GM21786 (cell line): ENCODE measurements around the gene LRCH1.

ENCODE experiments used
- ATAC-seq: cut with Tn5 transposase; IDR thresholded peaks from one replicate; pipeline ENCODE4 v1.9.1; 2021; ENCODE audit not compliant: unreplicated experiment

LRCH1 gene

DNA sequence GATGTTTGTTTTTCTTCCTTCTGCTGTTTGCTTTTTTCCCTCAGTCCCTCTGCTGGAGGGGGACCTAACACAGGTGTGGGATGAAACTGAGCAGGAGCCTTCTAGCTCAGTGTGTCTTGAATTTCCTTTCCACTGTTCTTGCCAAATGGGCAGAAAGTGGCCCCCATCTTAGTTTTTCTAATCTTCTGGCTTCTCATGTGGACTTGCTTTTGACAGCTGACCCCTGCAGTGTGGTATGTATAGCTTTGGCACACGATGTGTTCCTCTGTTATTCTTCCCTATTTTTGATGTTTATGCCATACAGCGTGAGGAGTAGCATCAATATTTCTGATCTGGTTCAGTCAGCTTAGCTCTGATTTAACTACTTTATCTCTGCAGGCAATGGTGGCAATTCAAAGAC, 8.3 kb downstream of the LRCH1 start:
- ATAC-seq, result no peak

DNA sequence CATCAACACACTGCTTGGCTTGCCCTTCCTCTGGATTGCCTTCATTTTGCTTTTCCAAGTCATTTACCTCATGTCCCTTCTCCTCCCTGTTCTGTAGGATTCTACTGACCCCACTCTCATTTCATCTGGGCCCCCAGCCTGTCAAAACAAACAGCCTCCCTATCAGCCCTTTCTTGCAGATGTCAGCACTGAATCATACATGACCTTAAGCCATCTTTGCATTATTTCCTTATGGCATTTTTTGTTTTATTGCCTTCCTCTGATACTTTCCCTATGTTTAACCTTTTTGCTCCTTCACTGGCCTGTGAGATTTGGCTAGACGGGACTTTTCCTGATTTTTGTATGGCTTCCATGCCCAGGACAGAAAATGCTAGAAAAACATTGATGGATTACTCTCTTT, 8.7 kb downstream of the LRCH1 start:
- ATAC-seq, result no peak

DNA sequence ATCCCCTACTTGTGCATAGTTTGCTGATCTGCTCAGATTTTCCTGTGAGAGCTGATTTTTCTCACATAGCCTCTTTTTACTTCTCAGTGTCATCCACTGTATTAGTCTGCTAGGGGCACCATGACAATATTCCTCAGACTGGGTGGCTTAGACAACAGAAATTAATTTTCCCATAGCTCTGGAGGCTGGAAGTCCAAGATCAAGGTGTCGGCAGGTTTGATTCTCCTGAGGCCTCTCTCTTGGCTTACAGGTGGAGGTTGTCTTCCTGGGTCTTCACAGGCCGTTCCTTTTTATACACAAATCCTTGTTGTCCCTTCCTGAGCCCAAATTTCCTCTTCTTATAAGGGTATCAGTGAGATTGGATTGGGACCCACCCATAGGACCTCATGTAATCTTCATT, 9.2 kb downstream of the LRCH1 start:
- ATAC-seq, result no peak

DNA sequence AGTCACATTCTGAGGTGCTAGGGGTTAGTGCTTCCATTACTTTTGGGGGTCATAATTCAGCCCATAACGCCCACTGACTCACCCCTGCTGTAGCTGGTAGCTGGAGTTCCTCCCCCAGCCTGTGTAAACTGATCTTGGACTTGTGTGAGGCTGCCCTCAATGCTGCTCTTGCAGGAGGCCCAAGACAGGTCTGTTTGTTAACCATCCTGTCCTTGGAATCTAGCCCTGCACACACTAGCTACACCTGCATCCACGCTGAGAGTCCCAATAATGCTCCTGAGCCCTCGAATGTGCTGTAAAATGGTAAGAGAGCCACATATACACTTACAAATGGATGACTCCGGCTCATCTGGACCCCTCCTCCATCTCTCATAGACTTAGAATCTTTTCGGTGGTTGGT, 9.6 kb downstream of the LRCH1 start:
- no peak for ATAC-seq

DNA sequence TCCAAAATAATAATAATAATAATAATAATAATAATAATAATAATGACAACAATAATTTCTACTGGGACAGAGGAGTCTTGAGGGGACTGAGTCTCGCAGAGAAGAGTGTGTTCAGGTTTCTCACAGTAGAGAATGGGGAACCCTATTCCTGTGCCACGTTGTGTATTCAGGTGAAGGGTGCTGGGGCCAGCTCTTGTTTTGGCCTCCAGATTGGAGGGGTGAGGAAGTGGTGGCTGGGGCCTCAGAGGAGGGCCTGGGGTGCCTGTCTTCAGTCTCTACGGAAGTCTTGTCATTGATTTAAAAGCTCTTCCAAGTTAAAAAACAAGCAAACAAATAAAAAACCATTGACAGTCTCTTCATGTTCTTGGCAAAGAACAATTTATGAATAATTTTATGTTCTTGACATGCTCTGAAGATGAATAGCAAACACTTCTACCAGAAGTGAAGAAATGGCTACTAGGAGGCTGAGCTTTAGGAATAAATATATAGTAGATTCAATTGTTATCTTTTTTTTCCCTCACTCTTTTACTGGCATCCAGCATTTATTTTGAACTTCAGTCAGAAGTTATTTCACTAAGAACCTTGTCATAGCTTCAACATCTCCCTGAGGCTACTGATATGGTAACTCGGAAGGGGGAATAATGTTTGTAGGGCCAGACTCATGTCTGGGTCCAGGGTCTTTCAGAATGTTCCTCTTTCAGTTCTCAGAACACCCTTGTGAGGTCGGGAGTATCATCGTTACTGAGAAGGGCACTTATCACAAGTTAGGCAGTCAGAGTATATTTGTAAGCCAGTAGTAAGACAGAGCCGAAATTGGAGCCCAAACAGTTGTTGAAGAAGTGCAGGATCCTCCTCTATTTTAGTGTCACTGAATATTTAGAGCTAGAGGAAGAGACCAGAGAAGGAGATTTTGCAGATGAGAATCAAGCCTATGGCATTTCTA, 13.1 kb downstream of the LRCH1 start:
- peak; percentile 77 for ATAC-seq

DNA sequence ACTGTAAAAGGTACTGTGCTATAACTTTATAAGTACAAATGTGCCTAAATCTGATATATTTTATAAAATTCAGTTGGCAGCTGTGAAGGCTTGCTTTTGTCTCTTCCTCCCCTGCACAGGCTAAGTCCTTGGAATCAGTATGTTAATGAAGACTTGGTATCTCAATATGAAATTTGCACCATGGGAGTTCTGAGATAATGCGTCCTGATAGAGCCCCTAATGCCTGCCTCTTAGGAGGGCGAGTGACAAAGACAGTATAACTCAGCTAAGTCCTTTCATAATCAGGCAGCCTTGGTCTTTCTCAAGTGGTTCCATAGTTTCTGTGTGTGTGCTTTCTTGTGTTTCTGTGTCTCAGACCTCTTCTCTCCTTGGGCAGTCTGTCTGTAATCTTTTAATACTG, 14.7 kb downstream of the LRCH1 start:
- no peak for ATAC-seq

DNA sequence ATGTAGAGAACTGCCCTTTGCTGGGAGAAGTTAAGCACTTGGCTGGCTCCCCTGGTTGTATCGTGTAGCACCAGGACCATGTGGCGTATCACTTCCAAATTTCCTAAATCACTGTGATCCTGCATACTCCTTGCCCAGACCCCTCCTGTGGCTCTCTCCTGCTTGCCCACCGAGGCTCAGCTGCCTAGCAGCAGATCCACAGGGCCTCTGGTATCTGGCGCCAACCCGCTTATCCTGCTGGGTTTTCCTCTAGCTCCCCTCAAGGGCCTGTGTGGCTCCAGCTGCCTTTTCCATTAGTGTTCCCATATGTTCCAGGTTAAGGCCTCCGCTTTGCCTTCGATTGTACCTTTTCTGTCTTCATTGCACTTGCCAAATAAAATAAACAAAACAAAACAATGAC, 16.5 kb downstream of the LRCH1 start:
- ATAC-seq, result no peak

GRCh38 chr13:46570273-46570672, 17.3 kb downstream of the LRCH1 start:
- ATAC-seq, result no peak

DNA sequence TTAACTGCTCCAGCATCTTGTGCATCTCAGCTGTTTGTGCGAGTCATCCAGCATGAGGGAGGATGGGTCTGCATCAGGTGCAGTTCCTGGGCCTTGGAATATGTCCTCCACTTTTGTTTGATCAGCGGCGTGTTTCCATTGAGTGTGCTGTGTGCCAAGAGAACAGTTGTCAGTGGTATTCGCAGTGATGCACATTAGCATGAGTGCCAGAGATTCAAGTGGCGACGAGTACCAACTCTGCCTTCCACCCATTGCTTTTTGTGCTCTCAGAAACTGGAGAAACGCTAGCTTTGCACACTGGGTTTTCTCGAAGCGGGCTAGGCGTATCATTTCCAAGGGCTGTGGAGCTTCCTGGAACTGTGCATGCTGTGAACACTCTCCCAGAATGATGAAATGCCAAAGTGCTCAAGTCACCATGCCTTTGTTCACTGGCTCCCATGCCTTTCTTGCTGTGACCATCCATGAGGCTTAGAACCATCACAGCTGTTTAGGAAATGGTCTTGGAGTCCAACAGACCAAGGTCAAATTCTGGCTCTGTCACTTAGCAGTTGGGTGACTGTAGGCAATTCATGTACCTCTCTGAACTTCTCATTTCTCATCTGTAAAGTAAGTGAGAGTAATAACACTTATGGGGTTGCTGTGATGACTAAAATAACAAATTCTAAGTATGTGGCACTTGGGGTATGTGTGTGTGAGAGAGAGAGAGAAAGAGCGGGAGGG, 18.4 kb downstream of the LRCH1 start:
- peak; percentile 60 for ATAC-seq

DNA sequence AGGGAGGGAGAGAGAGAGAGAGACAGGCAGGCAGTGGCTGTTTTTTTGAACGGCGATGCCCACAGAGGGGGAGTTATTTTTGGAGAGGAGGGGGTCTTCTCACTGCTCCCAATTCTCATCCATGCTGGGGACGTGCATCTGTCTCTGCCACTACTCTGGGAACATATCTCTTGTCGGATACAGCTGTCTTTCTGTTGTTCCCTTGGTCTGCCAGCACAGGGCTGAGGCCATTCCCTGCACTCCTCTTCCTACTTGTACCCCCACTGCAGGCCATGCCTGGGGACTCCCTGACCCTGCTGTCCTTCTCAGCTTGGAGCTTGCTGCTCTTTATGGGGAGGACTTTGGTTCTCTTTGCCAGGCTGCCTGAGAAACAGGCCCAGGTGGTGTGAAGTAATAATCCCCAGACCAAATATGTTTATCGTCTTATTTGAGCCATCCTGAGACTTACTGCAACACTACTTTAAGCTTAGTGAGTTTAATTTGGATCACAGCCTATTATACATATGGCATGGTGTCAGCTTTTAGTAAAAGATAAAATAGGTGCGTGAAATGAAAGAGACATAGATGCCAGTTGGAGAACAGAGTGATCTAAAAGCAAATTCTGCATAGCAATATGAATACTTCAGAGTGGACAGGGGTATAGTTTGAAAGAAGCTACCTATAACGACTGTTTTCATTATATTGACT, 19.1 kb downstream of the LRCH1 start:
- no peak for ATAC-seq

- ATAC-seq, result peak; percentile 51
Measured at GRCh38 chr13:46572752-46573431, 19.9 kb downstream of the LRCH1 start.

DNA sequence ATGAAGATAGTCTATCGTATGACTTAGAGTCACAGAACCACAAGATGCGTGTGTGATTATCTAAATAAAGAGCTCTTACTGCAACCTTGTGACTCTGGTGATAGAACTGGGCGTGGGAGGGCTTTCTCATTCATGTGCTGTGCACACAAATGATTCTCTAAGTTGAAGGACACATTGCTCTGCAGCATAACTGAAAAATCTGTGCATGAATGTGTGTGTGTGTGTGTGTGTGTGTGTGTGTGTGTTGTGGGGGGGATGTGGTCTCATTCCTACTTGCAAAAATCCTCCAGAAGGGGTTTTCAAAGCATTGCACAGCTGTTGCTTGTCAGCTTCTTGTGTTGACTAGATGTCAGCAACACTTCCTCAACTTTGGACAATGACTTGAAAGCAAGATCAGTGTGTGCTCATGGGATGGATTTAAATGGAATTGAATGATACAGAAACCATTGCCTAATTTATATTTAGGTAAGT, 22.4 kb downstream of the LRCH1 start:
- no peak for ATAC-seq

DNA sequence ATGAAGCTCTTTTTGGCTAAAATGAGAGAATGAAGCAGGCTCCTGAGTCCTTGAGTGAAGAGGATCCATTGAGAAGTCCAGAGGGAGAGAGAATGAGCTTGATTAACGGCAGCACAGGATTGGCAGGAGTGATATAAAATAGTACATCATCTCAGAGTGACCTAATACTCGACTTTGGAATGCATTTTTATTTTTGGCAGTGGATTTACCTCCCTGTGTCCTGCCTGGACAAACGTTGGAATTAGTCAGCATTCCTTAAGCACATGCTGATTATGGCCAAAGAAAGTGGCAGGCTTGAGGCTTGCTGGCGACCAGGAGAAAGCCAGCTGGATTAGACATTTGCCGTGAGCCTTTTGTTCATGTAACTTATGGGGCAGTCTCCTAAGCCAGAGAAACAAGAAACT, 22.9 kb downstream of the LRCH1 start:
- ATAC-seq, result no peak

- ATAC-seq, result no peak
Measured at GRCh38 chr13:46576762-46577161, 23.8 kb downstream of the LRCH1 start.

GRCh38 chr13:46577696-46578589, 25.0 kb downstream of the LRCH1 start:
- ATAC-seq, result no peak

DNA sequence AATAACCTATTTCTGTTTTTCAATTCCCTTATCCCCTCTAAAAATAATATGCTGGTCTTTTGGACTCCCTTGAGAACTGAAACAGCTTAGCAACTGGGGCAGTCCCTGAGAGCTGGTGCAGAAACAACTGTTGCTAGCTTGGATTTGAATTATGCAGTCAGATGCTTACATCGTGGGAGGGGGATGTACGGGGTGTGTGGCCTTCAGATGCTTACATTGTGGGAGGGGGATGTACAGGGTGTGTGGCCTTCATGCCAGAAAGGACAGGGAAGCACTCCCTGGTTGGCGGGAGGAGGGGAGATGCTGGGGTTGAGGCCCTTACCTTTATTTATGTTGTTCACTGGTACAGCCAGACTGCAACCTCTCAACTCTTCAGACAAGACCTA, 25.6 kb downstream of the LRCH1 start:
- peak; percentile 64 for ATAC-seq

- no peak for ATAC-seq
Measured at GRCh38 chr13:46580362-46580839, 27.4 kb downstream of the LRCH1 start.

DNA sequence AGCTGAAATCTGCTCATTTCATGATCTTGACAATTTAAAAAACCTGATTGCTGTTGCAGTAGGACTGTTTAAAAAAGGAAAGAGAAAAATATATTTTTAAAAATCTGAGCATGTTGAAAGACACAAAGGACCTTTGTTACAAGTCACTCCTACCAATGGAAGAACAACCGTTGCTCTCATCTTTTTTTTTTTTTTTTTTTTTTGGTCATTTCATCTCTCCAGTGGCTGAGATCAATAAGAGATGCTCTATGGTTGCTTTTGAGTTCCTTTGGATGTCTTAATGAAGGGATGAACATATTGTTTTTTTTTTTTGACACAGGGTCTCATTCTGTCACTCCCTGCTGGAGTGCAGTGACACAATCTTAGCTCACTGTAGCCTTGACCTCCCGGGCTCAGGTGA, 29.2 kb downstream of the LRCH1 start:
- no peak for ATAC-seq

DNA sequence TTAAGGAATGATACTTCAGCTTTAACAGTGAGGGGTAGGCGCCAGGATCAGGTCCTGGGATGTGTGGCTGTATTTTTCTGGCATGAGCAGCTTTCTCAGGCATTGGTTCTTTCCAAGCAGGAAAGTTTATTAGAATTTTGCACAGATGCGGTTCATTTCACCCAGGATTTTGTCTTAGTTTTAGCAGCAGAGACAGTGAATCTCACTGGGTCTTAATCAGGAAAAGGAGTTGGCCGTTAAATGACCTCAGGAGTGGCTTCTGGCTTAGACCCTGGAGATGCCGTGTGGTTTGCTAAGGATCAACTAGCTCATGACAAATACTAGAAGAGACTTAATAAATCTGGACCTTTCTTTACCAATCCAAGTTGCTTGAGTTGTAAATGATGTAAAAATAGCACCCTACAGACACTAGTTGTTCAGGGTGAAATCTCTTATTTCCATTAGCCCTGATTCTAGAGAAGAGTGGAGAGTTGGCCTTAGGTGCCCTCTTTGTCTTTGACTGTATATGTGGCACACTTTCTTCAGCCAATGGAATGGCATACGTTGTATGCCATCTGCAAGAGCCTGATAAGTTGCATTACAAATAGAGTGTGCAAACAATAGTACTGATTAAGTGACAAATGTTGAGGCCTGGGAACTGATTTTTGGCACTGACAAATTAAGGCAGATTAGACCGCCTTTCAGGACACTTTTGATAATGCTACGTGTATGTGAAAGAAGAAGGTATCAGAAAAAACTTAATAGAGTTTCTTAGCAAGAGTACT, 34.0 kb downstream of the LRCH1 start:
- no peak for ATAC-seq
